SIG-M5 treated with dmso at 0.1 percent for 504 hours (cell line): Measurements from ENCODE around the gene BCL2L1.

Experiments used
- DNase-seq: peaks from one replicate; lab custom pipeline; 2025; ENCODE audit not compliant: unreplicated experiment; lab: John Stamatoyannopoulos, UW

BCL2L1 gene

GRCh38 chr20:31615416-31615815 is 107.3 kb downstream of the BCL2L1 start:
- DNase-seq: no peak
